GM12874 (cell line): ENCODE data around the gene VASN.

Source experiments
- CTCF ChIP-seq: IDR thresholded peaks from 2 replicates; pipeline ENCODE4 v1.5.1; 2011; ENCODE audit warnings: low read depth, mild to moderate bottlenecking, control low read depth, low read length, moderate library complexity; ENCODE audit not compliant: insufficient read depth

Gene VASN

GRCh38 chr16:4378161-4378666, 6.6 kb downstream of the VASN start:
- no peak for TF ChIP-seq CTCF

GRCh38 chr16:4378999-4379690, 7.5 kb downstream of the VASN start:
- no peak for TF ChIP-seq CTCF

- no peak for TF ChIP-seq CTCF
Measured at GRCh38 chr16:4380119-4381063, 8.7 kb downstream of the VASN start.

- TF ChIP-seq CTCF = no peak
Measured at GRCh38 chr16:4381072-4381934, 9.7 kb downstream of the VASN start.

- TF ChIP-seq CTCF = no peak
Measured at GRCh38 chr16:4381935-4382794, 10.5 kb downstream of the VASN start.

GRCh38 chr16:4382795-4383357, 11.2 kb downstream of the VASN start:
- no peak for TF ChIP-seq CTCF
